Urinary bladder (tissue), 4 donors: ENCODE data around the gene POLR3A. TPM values are rescaled to one million over a fixed set of nuclear protein-coding genes. Genes with fewer than 3 reads are reported as not detected.
"Not testable (repeated sequence)": the region's sequence is repeated elsewhere in the genome, so short reads cannot be mapped to it uniquely, and the experiment has no call there.

Source experiments
- DNase-seq: peaks from one replicate; pipeline ENCODE4 v3.0.0-alpha.2; 2015; ENCODE audit errors: extremely low spot score
- H3K27ac ChIP-seq: one replicate; pipeline ENCODE4 v1.5.1; 2013; ENCODE audit warnings: low read depth, mild to moderate bottlenecking, moderate library complexity
- H3K36me3 ChIP-seq: one replicate; pipeline ENCODE4 v1.6.1; 2013; ENCODE audit warnings: mild to moderate bottlenecking, moderate library complexity; ENCODE audit not compliant: insufficient read depth
- H3K4me1 ChIP-seq: one replicate; pipeline ENCODE4 v1.6.1; 2013; ENCODE audit warnings: mild to moderate bottlenecking, moderate library complexity; ENCODE audit not compliant: insufficient read depth
- H3K4me3 ChIP-seq: one replicate; pipeline ENCODE4 v1.5.1; 2013; ENCODE audit warnings: low read depth, low read length
- WGBS: extraction: QIAGEN DNeasy Blood & Tissue Kit; methylation state at CpG from one replicate; pipeline ENCODE4 v1.1.7; 2013; 5-methylcytosine and 5-hydroxymethylcytosine counted together
- polyA plus RNA-seq: library from polyadenylated mRNA; stranded (reverse); fragments of 200-250 nt; gene quantifications from one replicate; pipeline ENCODE4 v1.2.3, GENCODE V29; 2013
- total RNA-seq: library from RNA; depleted of rRNA; stranded (reverse); fragments of >200 nt; gene quantifications from one replicate; pipeline ENCODE4 v1.2.3, GENCODE V29; 2014
- donor health status: healthy with polysubstance abuse.
- donor health status: healthy.

The POLR3A gene
- 14.5 TPM for total RNA-seq
- polyA plus RNA-seq = 5.8 TPM

GRCh38 chr10:78029269-78030226 lies at the start of gene POLR3A:
Gene POLR3A (minus strand): TSS chr10:78029515. CDS start chr10:78029407, 108 bp downstream.
- Histone ChIP-seq H3K36me3 (no peaks in the 10 kb centered on the region), H3K27ac (no peak within 1 kb of the TSS), H3K4me3 (peak within 1 kb of the TSS; percentile 82), H3K4me1 (peaks cover 2% of the 10 kb centered on the region)
- WGBS = under 1% methylated on average over 35 of the region's 35 CpGs
- peak; percentile 93 for DNase-seq

- Histone ChIP-seq H3K4me3 (no peak overlapping the region), H3K36me3 (no peaks in the 10 kb centered on the region), H3K27ac (no peak overlapping the region), H3K4me1 (no peaks in the 10 kb centered on the region)
- 88% methylated on average over 4 of the region's 4 CpGs for WGBS
- no peak for DNase-seq
Observed at GRCh38 chr10:78078539-78079330, 49.4 kb upstream of the POLR3A start.

- WGBS = 96% methylated on average over 25 of the region's 29 CpGs
- H3K36me3 ChIP-seq, H3K4me3 ChIP-seq, H3K4me1 ChIP-seq, DNase-seq, H3K27ac ChIP-seq: not testable (repeated sequence)
Observed at GRCh38 chr10:78075806-78076205, 46.5 kb upstream of the POLR3A start.

- Histone ChIP-seq H3K36me3 (no peaks in the 10 kb centered on the region), H3K4me3 (no peak overlapping the region), H3K27ac (no peak overlapping the region), H3K4me1 (no peaks in the 10 kb centered on the region)
- no peak for DNase-seq
Observed at GRCh38 chr10:78072504-78072903, 43.2 kb upstream of the POLR3A start.

- no peaks in the 10 kb centered on the region for H3K4me1 ChIP-seq
- 92% methylated on average over 4 of the region's 4 CpGs for WGBS
- no peak for DNase-seq
- no peaks in the 10 kb centered on the region for H3K36me3 ChIP-seq
- no peak overlapping the region for H3K27ac ChIP-seq
- H3K4me3 ChIP-seq = no peak overlapping the region
Observed at GRCh38 chr10:78071857-78072179, 42.5 kb upstream of the POLR3A start.

GRCh38 chr10:78071140-78071856 lies 42.0 kb upstream of the POLR3A start:
- DNase-seq = no peak
- H3K4me1 ChIP-seq = no peaks in the 10 kb centered on the region
- H3K36me3 ChIP-seq = no peaks in the 10 kb centered on the region
- WGBS = 74% methylated on average over 4 of the region's 4 CpGs
- no peak overlapping the region for H3K27ac ChIP-seq
- no peak overlapping the region for H3K4me3 ChIP-seq

- H3K4me3 ChIP-seq = no peak overlapping the region
- H3K27ac ChIP-seq = no peak overlapping the region
- no peaks in the 10 kb centered on the region for H3K36me3 ChIP-seq
- DNase-seq = no peak
- 94% methylated on average over 5 of the region's 5 CpGs for WGBS
- H3K4me1 ChIP-seq = no peaks in the 10 kb centered on the region
Observed at GRCh38 chr10:78070726-78071125, 41.4 kb upstream of the POLR3A start.

GRCh38 chr10:78070064-78070463 lies 40.7 kb upstream of the POLR3A start:
- DNase-seq, H3K27ac ChIP-seq, H3K4me3 ChIP-seq, H3K4me1 ChIP-seq, H3K36me3 ChIP-seq: not testable (repeated sequence)
- WGBS = 96% methylated on average over 12 of the region's 12 CpGs

- 96% methylated on average over 6 of the region's 6 CpGs for WGBS
- H3K4me1 ChIP-seq = no peaks in the 10 kb centered on the region
- H3K27ac ChIP-seq = no peak overlapping the region
- no peaks in the 10 kb centered on the region for H3K36me3 ChIP-seq
- no peak for DNase-seq
- no peak overlapping the region for H3K4me3 ChIP-seq
Observed at GRCh38 chr10:78069151-78069550, 39.8 kb upstream of the POLR3A start.

- H3K4me3 ChIP-seq = no peak overlapping the region
- no peaks in the 10 kb centered on the region for H3K4me1 ChIP-seq
- H3K27ac ChIP-seq = no peak overlapping the region
- no peaks in the 10 kb centered on the region for H3K36me3 ChIP-seq
- 90% methylated on average over 11 of the region's 11 CpGs for WGBS
- DNase-seq = no peak
Observed at GRCh38 chr10:78066728-78067430, 37.6 kb upstream of the POLR3A start.

GRCh38 chr10:78066012-78066411 lies 36.7 kb upstream of the POLR3A start:
- no peak for DNase-seq
- WGBS = 69% methylated on average over 5 of the region's 5 CpGs
- H3K36me3 ChIP-seq = no peaks in the 10 kb centered on the region

GRCh38 chr10:78065611-78066010 lies 36.3 kb upstream of the POLR3A start:
- 84% methylated on average over 2 of the region's 2 CpGs for WGBS
- Histone ChIP-seq H3K27ac (no peak overlapping the region), H3K4me1 (no peaks in the 10 kb centered on the region), H3K4me3 (no peak overlapping the region), H3K36me3 (no peaks in the 10 kb centered on the region)
- no peak for DNase-seq

More at GRCh38 chr10:78066012-78066411, 36.7 kb upstream of the POLR3A start:
- H3K27ac ChIP-seq = no peak overlapping the region
- no peaks in the 10 kb centered on the region for H3K4me1 ChIP-seq
- no peak overlapping the region for H3K4me3 ChIP-seq

- not testable (repeated sequence) for H3K27ac ChIP-seq, DNase-seq
- no CpG with 5 or more reads among the region's 2 CpGs for WGBS
Observed at GRCh38 chr10:78064919-78065318, 35.6 kb upstream of the POLR3A start.

More at GRCh38 chr10:78064919-78065318, 35.6 kb upstream of the POLR3A start:
- H3K4me1 ChIP-seq, H3K36me3 ChIP-seq, H3K4me3 ChIP-seq: not testable (repeated sequence)
